Glutamatergic neuron (in vitro differentiated cells): Measurements from ENCODE around the gene CPM. TPM values are rescaled to one million over a fixed set of nuclear protein-coding genes. Genes with fewer than 3 reads are reported as not detected.

ENCODE experiments used
- DNase-seq: peaks from one replicate; pipeline ENCODE4 v3.0.0; 2022
- H3K27ac Mint-ChIP-seq: one replicate; pipeline ENCODE4 v1.8.0; 2020; ENCODE audit warnings: mild to moderate bottlenecking, mixed read lengths, inconsistent platforms; ENCODE audit not compliant: unreplicated experiment
- H3K27me3 Mint-ChIP-seq: one replicate; pipeline ENCODE4 v1.8.0; 2020; ENCODE audit warnings: mild to moderate bottlenecking, moderate library complexity, mixed read lengths, inconsistent platforms; ENCODE audit not compliant: unreplicated experiment
- H3K36me3 Mint-ChIP-seq: one replicate; pipeline ENCODE4 v1.8.0; 2020; ENCODE audit warnings: mild to moderate bottlenecking, mixed read lengths, inconsistent platforms; ENCODE audit not compliant: unreplicated experiment
- H3K4me1 Mint-ChIP-seq: one replicate; pipeline ENCODE4 v1.8.0; 2020; ENCODE audit warnings: mild to moderate bottlenecking, low read depth, mixed read lengths, inconsistent platforms; ENCODE audit not compliant: unreplicated experiment
- H3K4me3 Mint-ChIP-seq: one replicate; pipeline ENCODE4 v1.8.0; 2020; ENCODE audit warnings: mild to moderate bottlenecking, mixed read lengths, inconsistent platforms; ENCODE audit not compliant: unreplicated experiment
- H3K9me3 Mint-ChIP-seq: one replicate; pipeline ENCODE4 v1.8.0; 2020; ENCODE audit warnings: mild to moderate bottlenecking, moderate library complexity, mixed read lengths, inconsistent platforms; ENCODE audit not compliant: unreplicated experiment
- CTCF ChIP-seq: fragments of 200-600 bp; sonication (generic); IDR thresholded peaks from one replicate; pipeline ENCODE4 v1.5.0; 2021; ENCODE audit not compliant: partially characterized antibody, unreplicated experiment
- total RNA-seq: library from RNA; stranded (reverse); fragmentation: NEBNext Ultra II Directional; extraction: Animal tissue kit (Norgen Biotek cat#: 25700); gene quantifications from one replicate; pipeline ENCODE4 v1.2.1, GENCODE V29; 2021; ENCODE audit not compliant: unreplicated experiment

Gene CPM
- total RNA-seq, 1 donor from 2014 or later = not detected

- no peaks in the 10 kb centered on the region for H3K27me3 Mint-ChIP-seq
Measured at GRCh38 chr12:68903511-68903910, 29.5 kb downstream of the CPM start.

GRCh38 chr12:68901551-68901950 lies 31.4 kb downstream of the CPM start:
- Mint-ChIP-seq H3K27me3 (no peaks in the 10 kb centered on the region), H3K4me3 (no peak overlapping the region)

More at GRCh38 chr12:68903511-68903910, 29.5 kb downstream of the CPM start:
- no peaks in the 10 kb centered on the region for H3K36me3 Mint-ChIP-seq
- no peaks in the 10 kb centered on the region for H3K9me3 Mint-ChIP-seq
- no peak for DNase-seq
- no peaks in the 10 kb centered on the region for H3K4me1 Mint-ChIP-seq
- H3K4me3 Mint-ChIP-seq = no peak overlapping the region
- H3K27ac Mint-ChIP-seq = no peak overlapping the region
- no peak for TF ChIP-seq CTCF

GRCh38 chr12:68901145-68901544 lies 31.8 kb downstream of the CPM start:
- no peak for TF ChIP-seq CTCF
- no peaks in the 10 kb centered on the region for H3K9me3 Mint-ChIP-seq
- no peak overlapping the region for H3K4me3 Mint-ChIP-seq
- no peak for DNase-seq
- no peaks in the 10 kb centered on the region for H3K4me1 Mint-ChIP-seq
- no peaks in the 10 kb centered on the region for H3K36me3 Mint-ChIP-seq
- no peak overlapping the region for H3K27ac Mint-ChIP-seq
- no peaks in the 10 kb centered on the region for H3K27me3 Mint-ChIP-seq

More at GRCh38 chr12:68901551-68901950, 31.4 kb downstream of the CPM start:
- H3K4me1 Mint-ChIP-seq = no peaks in the 10 kb centered on the region
- TF ChIP-seq CTCF = no peak
- no peaks in the 10 kb centered on the region for H3K9me3 Mint-ChIP-seq
- no peak overlapping the region for H3K27ac Mint-ChIP-seq
- DNase-seq = no peak
- no peaks in the 10 kb centered on the region for H3K36me3 Mint-ChIP-seq

GRCh38 chr12:68900241-68900640 lies 32.7 kb downstream of the CPM start:
- H3K27me3 Mint-ChIP-seq = no peaks in the 10 kb centered on the region
- H3K27ac Mint-ChIP-seq = no peak overlapping the region

GRCh38 chr12:68899251-68899771 lies 33.7 kb downstream of the CPM start:
- Mint-ChIP-seq H3K27me3 (no peaks in the 10 kb centered on the region), H3K27ac (no peak overlapping the region), H3K9me3 (no peaks in the 10 kb centered on the region), H3K4me1 (no peaks in the 10 kb centered on the region), H3K4me3 (no peak overlapping the region), H3K36me3 (no peaks in the 10 kb centered on the region)
- TF ChIP-seq CTCF = no peak
- DNase-seq = no peak

More at GRCh38 chr12:68900241-68900640, 32.7 kb downstream of the CPM start:
- no peak for DNase-seq
- no peak for TF ChIP-seq CTCF
- no peak overlapping the region for H3K4me3 Mint-ChIP-seq
- H3K36me3 Mint-ChIP-seq = no peaks in the 10 kb centered on the region
- no peaks in the 10 kb centered on the region for H3K4me1 Mint-ChIP-seq
- no peaks in the 10 kb centered on the region for H3K9me3 Mint-ChIP-seq
